HG03442 (cell line): ENCODE measurements around the gene THRA.

ENCODE experiments used
- ATAC-seq: cut with Tn5 transposase; IDR thresholded peaks from one replicate; pipeline ENCODE4 v1.9.1; 2021; ENCODE audit warnings: mild to moderate bottlenecking, moderate library complexity; ENCODE audit not compliant: unreplicated experiment

Gene THRA

DNA sequence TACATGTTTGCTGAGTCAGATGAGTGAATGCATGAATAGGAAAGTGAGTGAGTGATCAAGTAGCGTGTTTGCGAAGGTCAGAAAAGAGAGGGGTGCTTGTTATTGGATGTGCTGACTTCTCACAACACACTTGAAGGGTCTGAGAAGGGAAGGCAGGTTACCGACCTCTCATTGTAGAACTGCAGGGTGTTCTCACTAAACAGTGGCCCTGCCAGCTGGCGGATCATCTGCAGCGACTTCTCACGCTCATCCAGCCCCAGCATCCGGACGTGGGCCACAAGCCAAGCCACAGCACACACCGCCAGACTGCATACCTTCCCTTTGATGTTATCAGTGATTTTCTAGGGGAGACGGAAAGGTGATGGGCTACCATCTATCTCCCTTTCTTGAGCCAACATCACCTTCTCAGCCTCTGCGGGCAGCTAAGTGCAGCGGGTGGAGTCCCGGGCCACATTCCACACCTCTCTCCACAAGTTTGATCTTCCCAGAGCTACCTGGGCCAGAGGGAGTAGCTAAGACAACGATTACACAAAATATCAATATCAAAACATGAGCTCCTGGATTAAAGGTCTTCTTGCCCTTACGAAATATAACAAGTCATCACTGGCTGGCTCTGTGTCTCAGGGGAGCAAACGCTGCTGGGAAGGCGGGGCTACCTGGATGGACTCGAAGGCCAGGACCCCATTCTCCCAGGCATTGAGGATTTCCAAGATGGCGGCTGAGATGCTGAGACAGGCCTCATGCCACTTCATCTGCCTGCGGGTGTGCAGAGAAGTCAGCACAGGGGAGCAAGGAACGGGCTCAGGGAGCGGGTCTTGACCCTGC, 36.6 kb upstream of the THRA start:
- ATAC-seq: no peak

GRCh38 chr17:40026816-40027613, 35.8 kb upstream of the THRA start:
- no peak for ATAC-seq

GRCh38 chr17:40027614-40028012, 35.2 kb upstream of the THRA start:
- no peak for ATAC-seq

DNA sequence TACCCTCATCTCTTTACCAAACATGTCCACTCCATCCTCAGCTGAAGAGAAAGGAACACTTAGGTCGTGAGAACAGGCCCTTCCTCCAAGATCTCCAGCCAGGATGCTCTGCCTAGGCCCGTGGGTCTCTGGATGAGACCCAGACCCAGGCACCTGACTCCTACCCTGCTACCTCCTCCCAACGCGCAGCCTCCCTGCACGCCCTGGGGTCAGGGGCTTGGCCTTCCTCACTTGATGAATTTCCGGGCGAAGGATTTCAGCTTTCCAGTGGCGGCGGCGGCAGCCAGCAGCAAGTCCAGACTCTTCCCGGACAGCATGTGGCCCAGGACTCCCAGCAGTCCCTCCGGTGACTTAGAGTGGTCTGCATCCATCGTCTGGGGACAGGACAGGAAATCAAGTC, 34.2 kb upstream of the THRA start:
- ATAC-seq: no peak

DNA sequence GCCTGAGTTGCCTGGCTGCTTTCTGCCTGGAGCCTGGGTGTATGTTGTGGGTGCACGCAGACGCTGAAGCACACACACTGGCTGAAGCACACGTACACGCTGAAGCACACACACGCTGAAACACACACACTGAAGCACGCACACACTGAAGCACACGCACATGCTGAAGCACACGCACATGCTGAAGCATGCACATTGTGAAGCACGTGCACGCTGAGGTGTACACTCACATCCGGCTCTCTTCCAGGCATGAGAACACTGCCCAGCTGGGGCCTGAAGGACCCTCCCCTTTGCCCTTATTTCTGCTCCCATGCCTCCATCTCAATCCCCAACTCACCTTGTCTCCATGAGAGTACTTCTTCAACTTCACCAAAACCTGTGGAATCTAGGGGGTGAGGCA, 31.1 kb upstream of the THRA start:
- ATAC-seq: no peak

DNA sequence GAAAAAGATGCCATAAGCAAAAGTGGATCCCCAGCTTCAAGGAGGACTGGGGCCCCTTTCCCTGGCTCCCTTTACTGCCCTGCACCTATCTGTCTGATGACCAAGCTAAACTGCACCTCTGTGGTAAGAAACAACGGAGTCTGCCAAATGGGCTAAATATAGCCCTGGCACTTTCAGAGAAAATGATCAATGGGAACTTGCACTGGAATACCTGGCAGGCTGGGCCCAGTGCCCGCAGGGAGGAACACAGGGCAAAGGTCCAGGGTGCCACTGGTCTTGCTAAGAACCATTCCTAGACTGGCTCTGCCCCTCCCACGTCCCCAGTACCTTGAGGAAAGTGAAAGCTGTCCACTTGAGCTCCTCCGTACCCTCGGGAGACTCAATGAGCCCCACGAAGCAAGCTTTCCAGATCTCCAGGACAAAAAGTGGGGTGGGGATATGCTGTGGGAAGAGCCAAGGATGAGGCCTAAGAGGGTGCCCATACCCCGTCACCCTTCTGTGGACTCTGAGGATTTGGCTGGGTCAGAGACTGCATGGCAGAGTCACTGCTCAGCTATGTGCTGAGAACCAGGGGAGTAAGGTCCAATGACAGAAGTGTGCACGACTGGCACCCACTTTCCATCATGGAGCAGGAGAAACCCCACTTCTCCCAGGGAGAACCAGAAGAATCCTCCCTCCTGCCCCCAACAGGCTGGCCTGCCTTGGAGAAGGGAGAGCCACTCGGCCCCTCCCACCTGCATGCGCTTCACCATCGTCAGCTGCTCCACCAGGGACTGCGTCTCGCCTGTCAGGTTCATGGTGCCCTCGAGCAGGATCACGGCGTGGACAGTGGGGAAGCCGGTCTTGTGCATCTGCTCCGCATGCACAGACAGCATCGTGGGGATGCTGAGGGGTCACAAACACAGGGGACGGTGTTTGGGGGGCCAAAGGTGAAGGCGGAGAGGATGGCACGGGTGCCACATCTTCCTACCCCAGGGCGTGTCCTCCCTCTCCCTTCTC, 30.1 kb upstream of the THRA start:
- no peak for ATAC-seq

GRCh38 chr17:40033339-40033738, 29.4 kb upstream of the THRA start:
- no peak for ATAC-seq

DNA sequence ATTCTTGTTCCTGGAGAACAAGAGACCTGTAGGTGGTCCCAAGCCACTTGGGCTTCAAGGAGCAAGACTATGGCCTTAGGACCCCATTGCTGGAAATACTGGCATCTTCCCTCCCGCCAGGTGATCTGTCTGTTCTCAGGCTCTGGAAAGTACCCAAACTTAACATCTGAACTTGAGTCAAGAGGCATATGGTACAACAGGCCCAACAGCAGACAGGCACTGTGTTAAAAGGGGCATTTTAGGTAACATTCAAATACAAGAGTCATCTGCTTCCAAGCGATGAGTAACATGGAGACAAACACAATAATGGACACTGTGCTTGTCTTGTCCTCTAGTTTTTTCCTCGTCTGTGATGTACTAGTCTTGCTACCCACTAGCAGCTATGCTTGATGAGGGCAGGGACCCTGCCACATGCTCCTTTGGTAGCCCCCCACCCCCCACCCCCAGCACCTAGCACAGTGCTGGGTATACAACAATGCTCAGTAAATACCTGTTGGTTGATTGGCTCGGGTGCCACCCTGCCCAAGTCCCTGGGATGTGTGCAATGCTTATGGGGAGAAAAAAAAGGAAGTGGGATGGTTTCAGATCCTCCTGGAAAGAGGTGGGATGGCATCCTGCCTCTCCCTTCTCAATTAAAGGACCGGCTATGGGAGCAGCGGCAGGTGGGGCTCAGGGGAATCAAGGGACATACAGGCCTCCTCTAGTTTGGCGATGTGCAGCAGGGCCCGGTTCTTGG, 28.2 kb upstream of the THRA start:
- no peak for ATAC-seq

GRCh38 chr17:40035162-40035559, 27.6 kb upstream of the THRA start:
- ATAC-seq: no peak

- ATAC-seq: no peak
Observed at GRCh38 chr17:40038882-40039513, 23.8 kb upstream of the THRA start.

DNA sequence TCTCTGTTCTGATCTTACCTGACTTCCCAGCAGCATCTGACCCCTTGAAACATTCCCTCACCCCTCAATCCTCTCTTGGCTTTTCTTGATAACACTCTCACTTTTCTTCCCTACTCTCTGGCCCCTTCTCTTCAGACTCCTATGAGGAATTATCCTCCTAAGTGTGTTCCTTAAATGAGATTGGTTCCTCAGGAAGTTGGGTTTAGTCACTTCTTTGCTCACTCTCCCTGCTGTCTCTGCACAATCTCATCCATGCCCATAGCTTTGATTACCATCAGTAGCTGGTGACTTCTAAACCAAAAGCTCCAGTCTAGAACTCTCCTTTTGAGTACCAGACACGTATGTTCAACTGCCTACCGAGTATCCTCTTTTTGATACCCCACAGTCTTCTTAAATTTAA, 21.6 kb upstream of the THRA start:
- ATAC-seq: no peak

GRCh38 chr17:40056379-40057015, 6.3 kb upstream of the THRA start:
- ATAC-seq: no peak

GRCh38 chr17:40058186-40058784, 4.5 kb upstream of the THRA start:
- no peak for ATAC-seq

GRCh38 chr17:40058865-40059264, 3.9 kb upstream of the THRA start:
- ATAC-seq: no peak

- ATAC-seq: no peak
Observed at GRCh38 chr17:40059729-40060475, 2.9 kb upstream of the THRA start.

DNA sequence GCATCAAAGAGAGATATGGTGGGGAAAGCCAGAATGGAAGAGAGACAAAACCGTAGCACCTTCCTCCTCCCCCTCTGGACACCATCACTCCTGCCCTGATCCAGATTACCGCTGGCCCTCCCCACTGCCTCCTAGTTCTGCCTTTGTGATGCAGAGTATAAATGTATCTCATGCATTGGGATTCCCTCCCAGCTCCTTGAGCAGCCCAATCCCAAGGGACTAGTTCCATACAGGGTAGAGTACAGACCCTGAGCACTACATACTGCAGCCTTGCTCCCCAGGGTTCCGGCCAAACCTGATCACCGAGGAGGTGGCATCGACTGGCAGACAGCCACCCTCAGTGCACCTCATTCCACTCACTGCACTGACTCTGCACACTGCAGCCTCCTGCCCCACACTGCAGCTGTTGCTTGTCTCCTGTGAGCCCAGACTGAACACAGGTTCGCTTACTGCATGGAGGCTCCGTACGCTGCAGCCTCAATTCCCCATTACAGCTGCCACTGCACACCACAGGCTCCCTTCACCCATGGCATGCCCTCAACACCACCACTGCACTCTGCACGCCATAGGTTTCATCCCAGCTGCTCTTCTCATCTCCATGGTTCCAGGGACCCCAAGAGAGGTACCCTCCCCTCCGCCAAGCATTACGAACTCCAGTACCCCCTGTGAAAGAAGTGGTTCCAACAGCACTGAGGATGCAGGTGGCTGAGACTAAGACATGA, 1.7 kb upstream of the THRA start:
- no peak for ATAC-seq

- no peak for ATAC-seq
Observed at GRCh38 chr17:40061609-40062038, 1.1 kb upstream of the THRA start.
